Stimulated activated CD8-positive, alpha-beta memory T cell treated with anti-CD3 and anti-CD28 coated beads, Interleukin-4, amount 100 ng/mL, for 48 hours (primary cell): ENCODE measurements around the gene SLC2A6.
"Not testable (repeated sequence)": the region's sequence is repeated elsewhere in the genome, so short reads cannot be mapped to it uniquely, and the experiment has no call there.

Experiments
- DNase-seq: peaks from one replicate; pipeline ENCODE4 v3.0.0-alpha.2; 2020

Gene SLC2A6

DNA sequence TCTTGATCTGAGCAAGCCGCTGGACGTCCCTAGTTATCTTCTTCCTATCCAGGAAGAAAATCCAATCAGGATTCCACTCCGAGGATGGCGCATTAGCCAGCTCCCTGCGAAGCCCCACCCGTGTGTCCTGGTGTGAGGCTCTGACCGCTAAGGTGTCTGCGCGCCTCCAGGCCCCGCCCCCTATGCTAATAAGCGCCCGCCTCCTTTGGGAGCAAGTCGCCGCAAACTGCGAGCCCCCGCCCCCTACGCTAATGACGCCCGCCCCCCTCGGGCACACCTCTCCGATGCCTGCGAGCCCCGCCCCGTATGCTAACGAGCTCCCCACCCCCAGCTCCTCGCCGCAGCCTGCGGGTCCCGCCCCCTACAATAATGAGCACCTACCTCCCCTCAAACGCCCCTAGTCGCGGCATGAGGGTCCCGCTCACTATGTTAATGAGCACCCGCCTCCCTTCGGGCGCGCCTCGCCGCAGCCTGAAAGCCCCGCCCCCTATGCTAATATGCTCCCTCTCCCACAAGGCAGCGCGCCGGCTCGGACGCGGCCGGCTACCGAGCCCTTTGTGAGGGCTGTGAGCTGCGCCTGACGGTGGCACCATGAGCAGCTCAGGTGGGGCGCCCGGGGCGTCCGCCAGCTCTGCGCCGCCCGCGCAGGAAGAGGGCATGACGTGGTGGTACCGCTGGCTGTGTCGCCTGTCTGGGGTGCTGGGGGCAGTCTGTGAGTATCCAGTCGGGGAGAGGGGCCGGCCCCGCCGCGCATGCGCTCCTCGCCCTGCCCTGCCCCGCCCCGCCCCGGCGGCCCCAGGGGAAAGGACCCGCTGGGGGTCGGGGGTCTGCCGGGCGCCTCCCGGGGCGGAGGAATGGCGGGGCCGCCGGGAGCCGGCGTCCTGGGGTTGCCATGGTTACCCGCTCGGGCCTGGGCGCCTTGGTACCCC, 19.2 kb downstream of the SLC2A6 start, which contains the start of gene CACFD1:
CACFD1 (plus strand) TSS at position 503 of the 929 bp plus-strand sequence; CDS start at position 592, 89 bp downstream.
- DNase-seq: peak; percentile 95

DNA sequence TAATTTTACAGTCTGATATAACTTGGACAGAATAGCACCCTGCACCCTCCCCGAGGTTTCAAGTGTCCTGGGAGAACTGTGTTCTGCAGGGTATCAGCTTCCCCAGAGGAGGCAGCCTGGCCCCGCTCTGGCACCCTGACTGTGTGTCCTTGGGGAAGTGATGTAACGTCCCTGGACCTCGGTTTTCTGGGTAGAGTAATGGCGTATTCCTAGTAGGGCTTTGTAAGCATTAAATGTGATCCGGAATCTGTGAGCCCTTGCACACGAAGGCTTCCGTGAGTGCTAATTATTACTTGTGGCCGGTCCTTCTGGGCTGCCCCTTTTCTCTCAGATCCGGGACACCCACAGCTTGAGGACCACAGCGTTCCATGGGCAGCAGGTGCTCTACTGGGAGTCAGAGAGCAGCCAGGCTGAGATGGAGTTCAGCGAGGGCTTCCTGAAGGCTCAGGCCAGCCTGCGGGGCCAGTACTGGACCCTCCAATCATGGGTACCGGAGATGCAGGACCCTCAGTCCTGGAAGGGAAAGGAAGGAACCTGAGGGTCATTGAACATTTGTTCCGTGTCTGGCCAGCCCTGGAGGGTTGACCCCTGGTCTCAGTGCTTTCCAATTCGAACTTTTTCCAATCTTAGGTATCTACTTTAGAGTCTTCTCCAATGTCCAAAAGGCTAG, 20.1 kb downstream of the SLC2A6 start:
- DNase-seq: no peak

DNA sequence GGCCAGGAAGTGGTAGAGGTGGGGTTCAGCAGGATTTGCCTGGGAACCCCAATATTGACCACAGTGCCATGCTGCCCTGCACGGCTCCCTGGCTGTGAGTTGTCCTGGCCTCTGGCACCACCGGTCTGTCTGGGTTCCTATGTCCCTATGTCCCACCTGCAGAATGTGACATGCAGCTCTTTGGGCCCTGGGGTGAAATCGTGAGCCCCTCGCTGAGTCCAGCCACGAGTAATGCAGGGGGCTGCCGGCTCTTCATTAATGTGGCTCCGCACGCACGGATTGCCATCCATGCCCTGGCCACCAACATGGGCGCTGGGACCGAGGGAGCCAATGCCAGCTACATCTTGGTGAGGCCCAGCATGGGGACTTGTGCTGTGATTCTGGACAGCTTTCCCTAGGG, 21.2 kb downstream of the SLC2A6 start:
- no peak for DNase-seq

DNA sequence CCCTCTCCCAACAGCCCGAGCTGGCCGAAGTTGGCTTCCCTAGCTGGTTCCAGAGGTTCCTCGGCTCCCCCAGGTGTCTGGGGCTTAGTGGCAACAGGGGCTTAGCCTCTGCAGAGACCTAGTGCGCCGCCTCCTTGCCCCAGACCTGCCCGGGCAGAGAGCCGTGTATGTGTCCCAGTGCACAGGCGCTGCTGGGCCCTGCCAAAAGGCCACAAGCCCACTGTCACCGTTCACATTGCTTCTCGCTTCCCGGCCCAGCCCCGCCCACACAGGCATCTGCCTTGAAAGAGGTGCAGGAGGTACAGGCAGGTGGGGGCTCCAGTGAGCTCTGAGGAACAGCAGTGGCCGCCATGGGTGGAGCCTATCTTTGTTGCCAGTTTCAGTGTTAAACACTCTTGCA, 21.7 kb downstream of the SLC2A6 start:
- no peak for DNase-seq

DNA sequence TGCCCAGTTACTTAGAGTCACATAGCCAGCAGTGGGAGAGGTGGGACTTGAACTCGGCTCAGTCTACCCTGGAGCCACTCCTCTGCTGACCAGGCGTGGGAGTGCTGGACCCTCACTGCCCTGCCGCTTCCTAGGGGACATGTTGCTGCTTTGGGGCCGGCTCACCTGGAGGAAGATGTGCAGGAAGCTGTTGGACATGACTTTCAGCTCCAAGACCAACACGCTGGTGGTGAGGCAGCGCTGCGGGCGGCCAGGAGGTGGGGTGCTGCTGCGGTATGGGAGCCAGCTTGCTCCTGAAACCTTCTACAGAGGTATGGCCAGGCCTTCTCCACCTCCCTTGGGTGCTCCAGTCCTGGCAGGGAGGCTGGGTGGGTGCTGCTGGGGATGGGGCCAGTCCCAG, 22.5 kb downstream of the SLC2A6 start:
- no peak for DNase-seq

DNA sequence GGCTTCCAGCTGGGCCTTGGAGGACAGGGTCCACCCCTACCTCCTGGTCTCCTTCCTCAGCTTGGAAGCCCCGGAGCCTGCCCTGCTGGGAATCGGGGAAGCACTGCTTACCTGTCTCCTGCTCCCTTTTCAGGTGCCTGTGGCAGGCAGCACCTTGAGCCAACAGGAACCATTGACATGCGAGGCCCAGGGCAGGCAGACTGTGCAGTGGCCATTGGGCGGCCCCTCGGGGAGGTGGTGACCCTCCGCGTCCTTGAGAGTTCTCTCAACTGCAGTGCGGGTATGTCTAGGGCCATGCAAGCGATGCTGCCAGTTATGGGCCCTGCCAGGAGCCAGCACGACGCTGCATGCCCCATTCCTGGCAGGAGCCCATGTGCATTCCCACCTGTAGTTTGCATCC, 23.0 kb downstream of the SLC2A6 start:
- DNase-seq: no peak

DNA sequence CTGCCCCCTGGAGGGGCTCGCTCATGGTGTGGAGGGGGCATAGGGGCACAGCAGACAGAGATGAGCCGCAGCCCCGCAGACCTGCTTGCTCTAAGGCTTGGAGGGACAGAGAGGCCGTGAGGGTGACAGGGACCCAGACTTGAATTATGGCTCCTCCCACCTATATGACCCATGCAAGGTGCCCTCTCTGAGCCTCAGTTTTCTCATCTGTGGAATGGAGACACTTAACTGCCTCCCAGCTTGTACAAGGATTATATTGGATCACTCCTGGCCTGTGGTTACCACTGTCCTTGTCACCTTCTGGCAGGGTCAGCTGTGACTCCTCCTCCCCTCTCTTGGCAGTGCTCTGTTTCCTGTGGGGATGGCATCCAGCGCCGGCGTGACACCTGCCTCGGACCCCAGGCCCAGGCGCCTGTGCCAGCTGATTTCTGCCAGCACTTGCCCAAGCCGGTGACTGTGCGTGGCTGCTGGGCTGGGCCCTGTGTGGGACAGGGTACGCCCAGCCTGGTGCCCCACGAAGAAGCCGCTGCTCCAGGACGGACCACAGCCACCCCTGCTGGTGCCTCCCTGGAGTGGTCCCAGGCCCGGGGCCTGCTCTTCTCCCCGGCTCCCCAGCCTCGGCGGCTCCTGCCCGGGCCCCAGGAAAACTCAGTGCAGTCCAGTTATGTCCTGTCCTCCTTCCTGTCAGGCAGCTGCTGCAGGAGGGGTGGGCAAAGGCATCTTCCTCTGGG, 23.8 kb downstream of the SLC2A6 start:
- no peak for DNase-seq

DNA sequence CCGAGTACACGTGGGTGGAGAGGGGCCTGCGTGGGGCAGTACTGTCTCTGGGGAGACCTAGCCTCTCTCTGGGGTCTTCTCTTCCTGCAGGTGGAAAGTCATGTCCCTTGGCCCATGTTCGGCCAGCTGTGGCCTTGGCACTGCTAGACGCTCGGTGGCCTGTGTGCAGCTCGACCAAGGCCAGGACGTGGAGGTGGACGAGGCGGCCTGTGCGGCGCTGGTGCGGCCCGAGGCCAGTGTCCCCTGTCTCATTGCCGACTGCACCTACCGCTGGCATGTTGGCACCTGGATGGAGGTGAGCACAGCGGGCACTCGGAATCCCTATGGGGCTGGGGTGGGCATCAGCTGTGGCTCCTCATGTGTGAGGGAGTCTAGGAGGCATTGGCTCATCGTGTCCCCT, 24.6 kb downstream of the SLC2A6 start:
- no peak for DNase-seq

DNA sequence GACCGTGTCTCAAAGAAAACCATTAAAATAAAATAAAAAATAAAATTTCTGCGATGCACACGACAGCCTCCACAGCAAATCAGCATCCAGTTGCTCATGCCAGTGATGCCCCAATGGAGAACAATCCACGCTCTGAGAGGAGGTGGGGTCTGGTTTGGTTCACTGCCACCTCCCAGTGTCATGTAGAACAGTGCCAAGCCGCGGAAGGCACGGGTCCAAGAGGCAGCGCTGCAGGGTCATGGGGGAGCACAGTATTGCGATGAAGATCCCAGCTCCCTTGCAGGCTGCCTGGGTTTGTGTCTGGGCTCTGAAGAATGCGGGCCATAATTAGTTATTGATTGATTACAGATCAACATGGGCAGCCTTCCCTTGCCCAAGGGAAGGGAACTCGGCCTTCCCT, 25.2 kb downstream of the SLC2A6 start:
- DNase-seq: no peak

DNA sequence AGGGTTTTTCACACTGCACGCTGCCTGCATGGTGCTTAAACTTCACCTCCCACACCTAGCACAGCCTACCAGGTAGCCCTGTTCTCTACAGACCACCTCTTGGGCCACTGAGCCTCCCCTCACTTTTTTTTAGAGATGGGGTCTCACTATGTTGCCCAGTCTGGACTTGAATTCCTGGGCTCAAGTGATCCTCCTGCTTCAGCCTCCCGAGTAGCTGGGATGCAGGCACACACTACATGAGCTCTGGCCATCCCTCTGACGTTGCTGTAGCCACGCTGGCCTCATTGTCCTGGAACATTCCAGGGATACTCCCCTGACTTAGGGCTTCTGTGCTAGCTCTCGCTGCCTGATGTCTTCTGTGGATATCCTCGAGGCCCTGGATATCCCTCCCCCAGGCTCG, 26.3 kb downstream of the SLC2A6 start:
- no peak for DNase-seq

DNA sequence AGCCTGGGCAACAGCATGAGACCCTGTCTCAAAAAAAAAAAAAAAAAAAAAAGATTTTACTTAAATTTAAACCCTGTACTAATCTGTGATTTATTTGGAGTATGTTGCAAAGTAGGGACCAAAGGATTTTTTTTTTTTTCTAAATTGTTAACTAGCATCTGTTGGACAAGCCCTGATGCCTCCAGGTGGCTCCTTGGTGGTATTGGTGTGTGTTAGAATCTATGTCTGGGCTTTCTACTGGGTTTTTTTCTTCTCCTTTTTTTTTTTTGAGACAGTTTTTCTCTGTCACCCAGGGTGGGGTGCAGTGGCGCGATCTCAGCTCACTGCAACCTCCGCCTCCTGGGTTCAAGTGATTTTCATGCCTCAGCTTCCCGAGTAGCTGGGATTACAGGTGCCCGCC, 27.0 kb downstream of the SLC2A6 start:
- DNase-seq: not testable (repeated sequence)

DNA sequence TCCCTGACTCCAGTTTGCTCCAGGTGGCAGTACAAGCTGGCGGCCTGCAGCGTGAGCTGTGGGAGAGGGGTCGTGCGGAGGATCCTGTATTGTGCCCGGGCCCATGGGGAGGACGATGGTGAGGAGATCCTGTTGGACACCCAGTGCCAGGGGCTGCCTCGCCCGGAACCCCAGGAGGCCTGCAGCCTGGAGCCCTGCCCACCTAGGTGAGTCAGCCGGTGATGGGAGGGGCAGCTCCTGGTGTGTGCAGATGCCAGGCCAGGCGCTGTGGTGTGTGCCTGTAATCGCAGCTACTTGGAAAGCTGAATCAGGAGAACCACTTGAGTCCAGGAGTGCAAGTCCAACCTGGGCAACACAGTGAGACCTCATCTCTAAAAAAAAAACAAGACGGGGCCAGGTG, 29.1 kb downstream of the SLC2A6 start:
- no peak for DNase-seq

DNA sequence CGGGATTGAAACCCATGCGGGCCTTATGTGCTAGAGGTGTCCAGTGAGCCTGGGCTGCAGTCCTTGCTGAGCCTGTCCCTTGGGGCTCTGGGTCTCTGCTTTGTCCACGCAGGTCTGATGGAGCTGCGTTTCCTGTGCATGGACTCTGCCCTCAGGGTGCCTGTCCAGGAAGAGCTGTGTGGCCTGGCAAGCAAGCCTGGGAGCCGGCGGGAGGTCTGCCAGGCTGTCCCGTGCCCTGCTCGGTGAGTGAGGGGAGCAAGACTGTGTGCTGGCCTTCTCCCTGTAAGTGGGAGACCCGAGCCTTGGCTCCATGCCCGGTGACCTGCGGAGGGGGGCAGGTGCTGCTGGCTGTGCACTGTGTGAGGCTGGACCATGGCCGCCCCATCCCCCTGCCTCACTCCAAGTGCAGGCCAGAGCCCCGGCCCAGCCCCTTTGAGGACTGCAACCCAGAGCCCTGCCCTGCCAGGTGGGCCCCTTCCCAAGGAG, 30.4 kb downstream of the SLC2A6 start:
- DNase-seq: no peak

DNA sequence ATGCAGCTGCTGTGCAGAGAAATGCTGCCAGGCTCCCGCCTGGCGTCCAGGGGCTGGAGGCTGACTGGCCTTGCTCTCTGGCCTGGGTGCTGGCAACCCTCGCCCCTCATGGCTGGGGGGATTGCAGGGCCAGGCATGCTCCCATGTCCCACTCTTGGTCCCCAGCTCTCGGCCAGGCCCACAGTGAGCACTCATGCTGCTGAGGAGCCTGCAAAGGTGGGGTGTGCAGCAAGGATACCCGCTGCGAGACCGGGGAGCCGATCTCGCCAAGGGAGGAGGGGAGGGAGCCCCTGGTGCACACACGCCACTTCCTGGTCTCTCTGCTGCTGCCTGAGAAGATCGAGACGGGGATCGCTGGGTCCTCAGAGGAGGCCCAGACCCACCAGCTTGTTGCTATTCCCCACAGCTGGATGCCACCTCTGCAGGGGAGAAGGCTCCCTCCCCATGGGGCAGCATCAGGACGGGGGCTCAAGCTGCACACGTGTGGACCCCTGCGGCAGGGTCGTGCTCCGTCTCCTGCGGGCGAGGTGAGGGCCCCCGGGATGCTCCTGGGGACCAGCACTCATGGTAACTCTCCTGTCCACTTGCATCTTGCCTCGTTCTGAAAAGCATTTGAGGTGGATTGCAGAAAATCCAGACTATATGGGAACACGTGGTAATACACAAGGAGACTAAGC, 33.5 kb downstream of the SLC2A6 start:
- no peak for DNase-seq

DNA sequence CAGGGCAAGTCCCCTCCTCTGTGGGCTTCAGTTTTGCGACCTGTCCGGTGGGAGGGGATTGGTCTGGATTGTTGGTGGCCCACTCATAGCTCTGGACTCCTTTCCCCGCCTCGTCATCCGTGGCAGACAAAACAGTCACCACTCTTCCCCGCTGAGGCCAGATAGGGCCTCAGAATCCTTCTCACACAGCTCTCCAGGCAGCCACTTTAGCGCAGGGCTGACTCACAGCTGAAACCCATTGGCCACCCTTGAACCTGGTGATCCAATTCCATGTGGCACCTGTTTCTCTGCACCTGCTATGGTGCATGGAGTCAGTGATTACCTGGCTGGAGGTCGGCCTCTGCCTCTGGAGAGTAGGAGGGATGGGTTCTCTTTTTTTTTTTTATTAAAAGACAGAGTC, 34.9 kb downstream of the SLC2A6 start:
- DNase-seq: no peak

DNA sequence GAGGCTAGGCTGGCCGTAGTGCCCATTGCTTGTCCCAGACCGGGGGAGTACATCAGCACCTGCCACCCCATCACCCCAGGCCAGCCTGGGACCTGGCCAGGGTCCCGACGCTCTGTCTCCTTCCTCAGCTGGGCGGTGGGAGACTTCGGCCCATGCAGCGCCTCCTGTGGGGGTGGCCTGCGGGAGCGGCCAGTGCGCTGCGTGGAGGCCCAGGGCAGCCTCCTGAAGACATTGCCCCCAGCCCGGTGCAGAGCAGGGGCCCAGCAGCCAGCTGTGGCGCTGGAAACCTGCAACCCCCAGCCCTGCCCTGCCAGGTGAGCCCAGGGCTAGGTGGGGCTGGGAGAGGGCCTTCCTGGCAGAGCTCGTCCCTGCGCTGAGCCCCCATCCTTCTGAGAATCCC, 35.7 kb downstream of the SLC2A6 start:
- DNase-seq: no peak

DNA sequence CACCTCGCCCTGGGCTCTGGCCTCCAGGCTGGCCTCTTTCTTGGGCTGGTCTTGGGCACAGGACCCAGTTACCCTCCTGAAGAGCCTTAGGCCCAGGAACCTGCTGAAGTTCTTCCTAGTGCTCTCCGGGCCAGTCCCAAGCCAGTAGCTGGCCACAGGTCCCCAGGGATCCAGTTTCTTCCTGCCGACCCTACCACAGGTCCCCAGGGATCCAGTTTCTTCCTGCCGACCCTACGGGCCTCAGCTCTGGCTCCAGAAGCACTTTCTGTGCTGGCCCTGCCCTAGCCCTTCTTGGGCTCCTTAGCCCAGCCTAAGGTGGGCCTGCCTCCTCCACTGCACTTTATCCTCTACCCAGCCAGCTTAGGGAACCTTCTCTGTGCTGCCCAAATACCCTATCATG, 37.3 kb downstream of the SLC2A6 start:
- DNase-seq: no peak

DNA sequence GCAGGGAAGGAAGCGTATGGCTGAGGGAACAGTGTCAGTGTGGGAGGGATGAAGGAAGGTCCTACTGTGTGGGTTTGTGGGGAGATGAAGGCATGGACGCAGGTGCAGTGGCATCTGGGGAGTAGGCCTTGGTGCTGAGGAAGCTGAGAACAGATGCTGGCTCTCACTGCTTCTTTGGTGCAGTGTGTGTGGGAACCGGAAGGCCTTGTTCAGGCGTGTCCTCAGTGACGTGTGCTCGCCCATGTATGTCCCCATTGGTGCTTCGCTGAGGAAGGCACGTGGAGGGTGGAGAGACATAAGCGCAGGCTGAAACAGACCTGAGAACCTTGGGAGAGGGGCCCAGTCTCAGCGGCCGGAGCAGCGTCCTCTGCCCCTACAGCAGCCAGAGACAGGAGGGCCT, 38.0 kb downstream of the SLC2A6 start:
- DNase-seq: no peak

DNA sequence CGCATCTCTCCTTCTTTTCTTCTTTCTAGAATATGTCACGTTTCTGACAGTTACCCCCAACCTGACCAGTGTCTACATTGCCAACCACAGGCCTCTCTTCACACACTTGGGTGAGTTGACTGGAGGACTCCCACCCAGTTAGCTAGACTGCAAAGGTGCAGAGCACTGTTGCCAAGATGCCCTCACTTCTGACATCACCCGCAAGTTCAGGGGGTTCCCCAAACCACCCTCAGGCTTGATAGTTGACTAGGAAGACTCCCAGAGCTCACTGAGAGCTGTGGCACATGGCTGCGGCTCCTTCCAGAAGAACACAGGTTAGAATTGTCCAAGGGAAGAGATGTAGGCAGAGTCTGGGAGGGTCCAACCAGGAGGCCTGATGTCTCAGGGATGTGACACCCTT, 39.6 kb downstream of the SLC2A6 start:
- no peak for DNase-seq

DNA sequence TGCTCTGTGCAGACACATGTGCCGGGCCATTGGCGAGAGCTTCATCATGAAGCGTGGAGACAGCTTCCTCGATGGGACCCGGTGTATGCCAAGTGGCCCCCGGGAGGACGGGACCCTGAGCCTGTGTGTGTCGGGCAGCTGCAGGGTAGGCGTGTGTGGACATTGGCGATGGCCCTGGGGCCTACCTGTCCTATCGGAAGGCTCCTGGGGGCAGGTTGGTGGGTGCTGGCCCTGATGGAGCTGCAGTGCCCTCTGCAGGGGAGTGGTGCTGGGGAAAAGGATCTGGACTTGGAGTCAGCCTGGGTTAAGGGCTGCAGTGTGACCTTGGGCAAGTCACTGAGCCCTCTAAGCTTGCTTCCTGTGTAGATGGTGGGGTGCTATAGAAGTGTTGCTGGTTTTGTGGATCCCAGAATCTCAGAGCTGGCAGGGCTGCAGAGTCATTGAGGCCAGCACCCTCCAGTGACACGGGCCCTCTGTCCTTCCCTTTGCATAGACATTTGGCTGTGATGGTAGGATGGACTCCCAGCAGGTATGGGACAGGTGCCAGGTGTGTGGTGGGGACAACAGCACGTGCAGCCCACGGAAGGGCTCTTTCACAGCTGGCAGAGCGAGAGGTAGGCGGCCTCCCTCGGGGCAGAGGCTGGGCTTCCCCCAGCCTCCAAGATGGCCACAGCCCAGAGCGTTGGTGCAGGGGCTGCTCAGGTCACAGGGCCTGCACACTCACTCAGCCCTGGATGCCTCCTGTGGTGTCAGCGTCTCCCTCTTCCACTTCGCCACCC, 41.0 kb downstream of the SLC2A6 start:
- no peak for DNase-seq

DNA sequence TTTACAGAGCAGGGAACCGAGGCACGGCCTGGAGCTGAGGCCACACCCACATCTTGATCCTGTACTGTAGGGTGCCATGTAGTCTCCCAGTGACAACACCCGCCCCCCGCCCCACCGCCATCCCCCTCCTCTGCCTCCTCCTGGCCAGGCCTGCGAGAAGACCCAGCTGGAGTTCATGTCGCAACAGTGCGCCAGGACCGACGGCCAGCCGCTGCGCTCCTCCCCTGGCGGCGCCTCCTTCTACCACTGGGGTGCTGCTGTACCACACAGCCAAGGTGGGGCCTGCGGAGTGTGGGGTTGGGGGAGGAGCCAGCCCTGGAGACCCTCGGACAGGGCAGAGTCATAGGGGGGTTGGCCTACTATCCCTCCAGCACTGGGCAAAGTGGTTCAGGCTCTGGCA, 42.2 kb downstream of the SLC2A6 start:
- DNase-seq: no peak

DNA sequence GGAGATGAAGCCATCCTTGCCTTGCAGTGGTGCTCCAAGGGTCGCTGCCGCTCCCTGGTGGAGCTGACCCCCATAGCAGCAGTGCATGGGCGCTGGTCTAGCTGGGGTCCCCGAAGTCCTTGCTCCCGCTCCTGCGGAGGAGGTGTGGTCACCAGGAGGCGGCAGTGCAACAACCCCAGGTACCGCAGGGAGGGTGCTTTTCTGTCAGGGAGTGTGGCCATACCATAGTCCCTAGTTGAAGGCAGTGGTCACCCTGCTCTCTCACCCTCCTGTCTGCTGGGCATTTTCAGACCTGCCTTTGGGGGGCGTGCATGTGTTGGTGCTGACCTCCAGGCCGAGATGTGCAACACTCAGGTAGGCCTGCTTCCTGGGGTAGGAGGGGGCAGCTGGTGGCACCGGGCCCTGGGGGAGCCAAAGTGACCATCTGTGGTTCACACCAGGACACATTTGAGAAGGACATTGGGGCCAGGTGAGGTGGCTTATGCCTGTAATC, 45.5 kb downstream of the SLC2A6 start:
- no peak for DNase-seq
